SK-N-SH treated with all-trans-retinoic acid at 6 μM for 48 hours (cell line): Measurements from ENCODE around the gene FRMD4A.

Source experiments
- ATAC-seq: fragments of 200-7000 bp; cut with Tn5 transposase; 3 replicates; pipeline ENCODE4 v1.9.1; 2020; ENCODE audit warnings: mild to moderate bottlenecking, moderate library complexity
- ARNTL ChIP-seq: fragments of 450-650 bp; formaldehyde crosslinking; IDR thresholded peaks from 2 replicates; pipeline ENCODE4 v1.5.0; 2020; ENCODE audit warnings: low read depth, mild to moderate bottlenecking, moderate library complexity, borderline replicate concordance
- BACH2 ChIP-seq: fragments of 250-450 bp; sonication (Bioruptor Pico); IDR thresholded peaks from 2 replicates; pipeline ENCODE4 v1.9.0; 2021; ENCODE audit warnings: mild to moderate bottlenecking, borderline replicate concordance
- CSDC2 ChIP-seq: fragments of 250-450 bp; sonication (Bioruptor Pico); IDR thresholded peaks from 2 replicates; pipeline ENCODE4 v1.5.0; 2020; ENCODE audit warnings: mild to moderate bottlenecking, moderate library complexity
- ESRRG ChIP-seq: fragments of 250-450 bp; sonication (Bioruptor Pico); IDR thresholded peaks from 2 replicates; pipeline ENCODE4 v1.6.1; 2021; ENCODE audit warnings: mild to moderate bottlenecking
- GLIS3 ChIP-seq: fragments of 250-450 bp; sonication (Bioruptor Pico); IDR thresholded peaks from 2 replicates; pipeline ENCODE4 v1.5.0; 2020; ENCODE audit warnings: mild to moderate bottlenecking, moderate library complexity
- ISL1 ChIP-seq: fragments of 250-450 bp; sonication (Bioruptor Pico); IDR thresholded peaks from 2 replicates; pipeline ENCODE4 v2.1.2; 2022; ENCODE audit warnings: mild to moderate bottlenecking, moderate library complexity
- OSR1 ChIP-seq: fragments of 250-450 bp; sonication (Bioruptor Pico); IDR thresholded peaks from 2 replicates; pipeline ENCODE4 v1.8.0; 2022; ENCODE audit warnings: moderate library complexity, mild to moderate bottlenecking, inconsistent platforms
- POU6F1 ChIP-seq: fragments of 250-450 bp; sonication (Bioruptor Pico); IDR thresholded peaks from 2 replicates; pipeline ENCODE4 v1.8.0; 2021; ENCODE audit warnings: low read depth, mild to moderate bottlenecking, moderate library complexity, borderline replicate concordance
- PPARA ChIP-seq: fragments of 250-450 bp; sonication (Bioruptor Pico); IDR thresholded peaks from 2 replicates; pipeline ENCODE4 v1.5.0; 2020; ENCODE audit warnings: mild to moderate bottlenecking, borderline replicate concordance
- RARB ChIP-seq: fragments of 250-450 bp; sonication (Bioruptor Pico); IDR thresholded peaks from 2 replicates; pipeline ENCODE4 v1.8.0; 2021; ENCODE audit warnings: mild to moderate bottlenecking, moderate library complexity
- SNAI2 ChIP-seq: fragments of 250-450 bp; sonication (Bioruptor Pico); IDR thresholded peaks from 2 replicates; pipeline ENCODE4 v1.5.0; 2020; ENCODE audit warnings: mild to moderate bottlenecking, moderate library complexity
- TCF4 ChIP-seq: fragments of 250-450 bp; sonication (Bioruptor Pico); IDR thresholded peaks from 2 replicates; pipeline ENCODE4 v1.8.0; 2021; ENCODE audit warnings: mild to moderate bottlenecking, moderate library complexity, borderline replicate concordance
- TOX ChIP-seq: fragments of 250-450 bp; sonication (Bioruptor Pico); IDR thresholded peaks from 2 replicates; pipeline ENCODE4 v1.8.0; 2021; ENCODE audit warnings: mild to moderate bottlenecking, moderate library complexity, borderline replicate concordance
- ZC3H10 ChIP-seq: fragments of 250-450 bp; sonication (Bioruptor Pico); IDR thresholded peaks from 2 replicates; pipeline ENCODE4 v1.5.1; 2021; ENCODE audit warnings: mild to moderate bottlenecking, moderate library complexity
- ZFP3 ChIP-seq: fragments of 250-450 bp; sonication (Bioruptor Pico); IDR thresholded peaks from 2 replicates; pipeline ENCODE4 v1.5.0; 2020; ENCODE audit warnings: mild to moderate bottlenecking, moderate library complexity
- ZFP30 ChIP-seq: fragments of 450-650 bp; formaldehyde crosslinking; IDR thresholded peaks from 2 replicates; pipeline ENCODE4 v1.5.0; 2022; ENCODE audit warnings: mild to moderate bottlenecking, moderate library complexity
- ZNF565 ChIP-seq: fragments of 450-650 bp; formaldehyde crosslinking; conservative IDR thresholded peaks from 2 replicates; pipeline ENCODE4 v1.5.0; 2020; ENCODE audit warnings: low read depth, mild to moderate bottlenecking, moderate library complexity
- ZNF70 ChIP-seq: fragments of 450-650 bp; formaldehyde crosslinking; IDR thresholded peaks from 2 replicates; pipeline ENCODE4 v1.5.0; 2020; ENCODE audit warnings: mild to moderate bottlenecking, moderate library complexity
- ZNF8 ChIP-seq: fragments of 450-650 bp; formaldehyde crosslinking; IDR thresholded peaks from 2 replicates; pipeline ENCODE4 v1.5.0; 2020; ENCODE audit warnings: mild to moderate bottlenecking, moderate library complexity
- TF ChIP-seq, protein P1 (sequence below): fragments of 250-450 bp; sonication (Bioruptor Pico); IDR thresholded peaks from 2 replicates; pipeline ENCODE4 v1.8.0; 2020; ENCODE audit warnings: mild to moderate bottlenecking, moderate library complexity, borderline replicate concordance
- TF ChIP-seq, protein P2 (sequence below): fragments of 250-450 bp; sonication (Bioruptor Pico); IDR thresholded peaks from 2 replicates; pipeline ENCODE4 v1.5.1; 2021; ENCODE audit warnings: mild to moderate bottlenecking, moderate library complexity
- TF ChIP-seq, protein P3 (sequence below): fragments of 250-450 bp; sonication (Bioruptor Pico); IDR thresholded peaks from 2 replicates; pipeline ENCODE4 v1.5.0; 2020; ENCODE audit warnings: mild to moderate bottlenecking, moderate library complexity
- TF ChIP-seq, protein P4 (sequence below): fragments of 250-450 bp; sonication (Bioruptor Pico); IDR thresholded peaks from 2 replicates; pipeline ENCODE4 v1.5.1; 2020; ENCODE audit warnings: low read depth, mild to moderate bottlenecking, moderate library complexity

The FRMD4A gene

DNA sequence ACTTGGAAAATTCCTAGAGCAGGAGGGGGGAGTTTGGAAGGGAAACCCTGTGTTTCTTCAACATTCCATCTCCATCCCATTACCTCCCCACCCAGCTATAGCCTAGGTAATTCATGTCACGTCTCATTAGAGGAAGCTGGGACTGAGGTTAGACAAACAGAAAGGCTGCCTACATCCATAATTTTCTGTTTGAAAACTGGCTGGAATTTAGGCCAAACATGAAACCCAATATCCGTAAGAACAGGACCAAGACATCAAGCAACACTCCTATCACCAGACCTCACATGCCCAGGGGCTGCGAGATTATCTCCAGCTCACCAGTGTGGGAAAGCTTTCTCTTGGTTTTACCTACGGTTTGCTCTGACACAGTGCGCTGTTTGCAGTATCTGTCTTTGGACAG lies 316.3 kb downstream of the FRMD4A start:
- ATAC-seq: peak; percentile 76
- TF ChIP-seq ZNF70 (CRISPR knock-in tag) (0 out of 2 replicates have a peak, but pooled peaks have one; percentile 56), CSDC2 (CRISPR knock-in tag) (peak; percentile 61; the same call in 1 of the 2 replicates), ZC3H10 (no peak), ZNF565 (CRISPR knock-in tag) (no peak), ESRRG (CRISPR knock-in tag) (no peak), GLIS3 (CRISPR knock-in tag) (no peak; the same call in 1 of the 2 replicates), ZFP3 (CRISPR knock-in tag) (no peak), RARB (CRISPR knock-in tag) (0 out of 2 replicates have a peak, but pooled peaks have one; percentile 58), ISL1 (peak; percentile 75), PPARA (CRISPR knock-in tag) (no peak), SNAI2 (CRISPR knock-in tag) (no peak), ZNF8 (0 out of 2 replicates have a peak, but pooled peaks have one; percentile 20), POU6F1 (CRISPR knock-in tag) (0 out of 2 replicates have a peak, but pooled peaks have one; percentile 22), ARNTL (no peak), BACH2 (no peak), TCF4 (CRISPR knock-in tag) (peak; percentile 59; the same call in 1 of the 2 replicates), TOX (peak; percentile 92), OSR1 (CRISPR knock-in tag) (no peak), ZFP30 (CRISPR knock-in tag) (no peak)
- TF ChIP-seq, protein P1, sequence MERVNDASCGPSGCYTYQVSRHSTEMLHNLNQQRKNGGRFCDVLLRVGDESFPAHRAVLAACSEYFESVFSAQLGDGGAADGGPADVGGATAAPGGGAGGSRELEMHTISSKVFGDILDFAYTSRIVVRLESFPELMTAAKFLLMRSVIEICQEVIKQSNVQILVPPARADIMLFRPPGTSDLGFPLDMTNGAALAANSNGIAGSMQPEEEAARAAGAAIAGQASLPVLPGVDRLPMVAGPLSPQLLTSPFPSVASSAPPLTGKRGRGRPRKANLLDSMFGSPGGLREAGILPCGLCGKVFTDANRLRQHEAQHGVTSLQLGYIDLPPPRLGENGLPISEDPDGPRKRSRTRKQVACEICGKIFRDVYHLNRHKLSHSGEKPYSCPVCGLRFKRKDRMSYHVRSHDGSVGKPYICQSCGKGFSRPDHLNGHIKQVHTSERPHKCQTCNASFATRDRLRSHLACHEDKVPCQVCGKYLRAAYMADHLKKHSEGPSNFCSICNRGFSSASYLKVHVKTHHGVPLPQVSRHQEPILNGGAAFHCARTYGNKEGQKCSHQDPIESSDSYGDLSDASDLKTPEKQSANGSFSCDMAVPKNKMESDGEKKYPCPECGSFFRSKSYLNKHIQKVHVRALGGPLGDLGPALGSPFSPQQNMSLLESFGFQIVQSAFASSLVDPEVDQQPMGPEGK (CRISPR knock-in tag): peak; percentile 75
- TF ChIP-seq, protein P2, sequence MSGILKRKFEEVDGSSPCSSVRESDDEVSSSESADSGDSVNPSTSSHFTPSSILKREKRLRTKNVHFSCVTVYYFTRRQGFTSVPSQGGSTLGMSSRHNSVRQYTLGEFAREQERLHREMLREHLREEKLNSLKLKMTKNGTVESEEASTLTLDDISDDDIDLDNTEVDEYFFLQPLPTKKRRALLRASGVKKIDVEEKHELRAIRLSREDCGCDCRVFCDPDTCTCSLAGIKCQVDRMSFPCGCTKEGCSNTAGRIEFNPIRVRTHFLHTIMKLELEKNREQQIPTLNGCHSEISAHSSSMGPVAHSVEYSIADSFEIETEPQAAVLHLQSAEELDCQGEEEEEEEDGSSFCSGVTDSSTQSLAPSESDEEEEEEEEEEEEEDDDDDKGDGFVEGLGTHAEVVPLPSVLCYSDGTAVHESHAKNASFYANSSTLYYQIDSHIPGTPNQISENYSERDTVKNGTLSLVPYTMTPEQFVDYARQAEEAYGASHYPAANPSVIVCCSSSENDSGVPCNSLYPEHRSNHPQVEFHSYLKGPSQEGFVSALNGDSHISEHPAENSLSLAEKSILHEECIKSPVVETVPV: no peak
- TF ChIP-seq, protein P3, sequence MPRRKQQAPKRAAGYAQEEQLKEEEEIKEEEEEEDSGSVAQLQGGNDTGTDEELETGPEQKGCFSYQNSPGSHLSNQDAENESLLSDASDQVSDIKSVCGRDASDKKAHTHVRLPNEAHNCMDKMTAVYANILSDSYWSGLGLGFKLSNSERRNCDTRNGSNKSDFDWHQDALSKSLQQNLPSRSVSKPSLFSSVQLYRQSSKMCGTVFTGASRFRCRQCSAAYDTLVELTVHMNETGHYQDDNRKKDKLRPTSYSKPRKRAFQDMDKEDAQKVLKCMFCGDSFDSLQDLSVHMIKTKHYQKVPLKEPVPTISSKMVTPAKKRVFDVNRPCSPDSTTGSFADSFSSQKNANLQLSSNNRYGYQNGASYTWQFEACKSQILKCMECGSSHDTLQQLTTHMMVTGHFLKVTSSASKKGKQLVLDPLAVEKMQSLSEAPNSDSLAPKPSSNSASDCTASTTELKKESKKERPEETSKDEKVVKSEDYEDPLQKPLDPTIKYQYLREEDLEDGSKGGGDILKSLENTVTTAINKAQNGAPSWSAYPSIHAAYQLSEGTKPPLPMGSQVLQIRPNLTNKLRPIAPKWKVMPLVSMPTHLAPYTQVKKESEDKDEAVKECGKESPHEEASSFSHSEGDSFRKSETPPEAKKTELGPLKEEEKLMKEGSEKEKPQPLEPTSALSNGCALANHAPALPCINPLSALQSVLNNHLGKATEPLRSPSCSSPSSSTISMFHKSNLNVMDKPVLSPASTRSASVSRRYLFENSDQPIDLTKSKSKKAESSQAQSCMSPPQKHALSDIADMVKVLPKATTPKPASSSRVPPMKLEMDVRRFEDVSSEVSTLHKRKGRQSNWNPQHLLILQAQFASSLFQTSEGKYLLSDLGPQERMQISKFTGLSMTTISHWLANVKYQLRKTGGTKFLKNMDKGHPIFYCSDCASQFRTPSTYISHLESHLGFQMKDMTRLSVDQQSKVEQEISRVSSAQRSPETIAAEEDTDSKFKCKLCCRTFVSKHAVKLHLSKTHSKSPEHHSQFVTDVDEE (CRISPR knock-in tag): peak; percentile 61
- TF ChIP-seq, protein P4, sequence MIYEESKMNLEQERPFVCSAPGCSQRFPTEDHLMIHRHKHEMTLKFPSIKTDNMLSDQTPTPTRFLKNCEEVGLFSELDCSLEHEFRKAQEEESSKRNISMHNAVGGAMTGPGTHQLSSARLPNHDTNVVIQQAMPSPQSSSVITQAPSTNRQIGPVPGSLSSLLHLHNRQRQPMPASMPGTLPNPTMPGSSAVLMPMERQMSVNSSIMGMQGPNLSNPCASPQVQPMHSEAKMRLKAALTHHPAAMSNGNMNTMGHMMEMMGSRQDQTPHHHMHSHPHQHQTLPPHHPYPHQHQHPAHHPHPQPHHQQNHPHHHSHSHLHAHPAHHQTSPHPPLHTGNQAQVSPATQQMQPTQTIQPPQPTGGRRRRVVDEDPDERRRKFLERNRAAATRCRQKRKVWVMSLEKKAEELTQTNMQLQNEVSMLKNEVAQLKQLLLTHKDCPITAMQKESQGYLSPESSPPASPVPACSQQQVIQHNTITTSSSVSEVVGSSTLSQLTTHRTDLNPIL (CRISPR knock-in tag): peak; percentile 24; the same call in 1 of the 2 replicates

GRCh38 chr10:14010769-14011574 lies 319.8 kb downstream of the FRMD4A start:
- TF ChIP-seq, protein P4 (CRISPR knock-in tag): no peak
- TF ChIP-seq TCF4 (CRISPR knock-in tag): no peak
- TF ChIP-seq ZNF565 (CRISPR knock-in tag): no peak
- no peak for TF ChIP-seq ZNF8
- peak; percentile 67 for TF ChIP-seq ZNF70 (CRISPR knock-in tag)
- no peak for TF ChIP-seq PPARA (CRISPR knock-in tag)
- TF ChIP-seq OSR1 (CRISPR knock-in tag): no peak
- ATAC-seq: no peak
